ENCODE data around the gene KXD1.
"Not testable (repeated sequence)": the region's sequence is repeated elsewhere in the genome, so short reads cannot be mapped to it uniquely, and the experiment has no call there.

Gene KXD1

DNA sequence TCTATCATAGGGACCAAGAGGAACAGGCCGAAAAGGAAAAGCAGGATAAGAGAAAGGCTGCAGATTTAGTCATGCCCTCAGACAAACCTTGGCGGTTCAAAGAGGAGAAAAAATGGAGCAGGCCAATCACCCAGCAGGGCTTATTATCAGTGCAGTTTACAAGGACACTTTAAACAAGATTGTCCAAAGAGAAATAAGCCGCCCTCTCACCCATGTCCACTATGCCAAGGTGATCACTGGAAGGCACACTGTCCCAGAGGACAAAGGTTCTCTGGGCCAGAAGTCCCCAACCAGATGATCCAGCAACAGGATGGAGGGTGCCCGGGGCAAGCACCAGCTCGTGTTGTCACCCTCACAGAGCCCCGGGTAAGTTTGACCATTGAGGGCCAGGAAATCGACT, 22.6 kb downstream of the KXD1 start:
- no peak for DNase-seq (ENCODE audit: low read depth in 2 of 2)

DNA sequence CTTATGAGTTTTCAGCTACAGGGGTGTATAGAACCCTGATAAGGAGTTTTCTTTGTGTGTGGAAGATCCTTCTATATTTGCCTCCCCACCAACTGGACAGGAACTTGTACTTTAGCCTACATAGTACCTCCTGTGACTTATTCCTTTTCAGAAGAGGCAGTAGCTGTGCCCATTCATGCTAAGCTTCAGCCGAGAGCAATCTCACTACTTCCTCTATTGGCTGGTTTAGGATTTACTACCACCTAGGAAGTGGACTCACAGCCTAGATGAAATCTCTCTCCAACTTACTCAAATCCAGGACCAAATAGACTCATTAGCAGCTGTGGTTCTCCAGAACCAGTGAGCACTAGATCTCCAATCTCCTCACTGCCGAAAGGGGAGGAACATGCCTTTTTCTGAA, 28.6 kb downstream of the KXD1 start:
- no peak for DNase-seq (ENCODE audit: low read depth in 2 of 2)

DNA sequence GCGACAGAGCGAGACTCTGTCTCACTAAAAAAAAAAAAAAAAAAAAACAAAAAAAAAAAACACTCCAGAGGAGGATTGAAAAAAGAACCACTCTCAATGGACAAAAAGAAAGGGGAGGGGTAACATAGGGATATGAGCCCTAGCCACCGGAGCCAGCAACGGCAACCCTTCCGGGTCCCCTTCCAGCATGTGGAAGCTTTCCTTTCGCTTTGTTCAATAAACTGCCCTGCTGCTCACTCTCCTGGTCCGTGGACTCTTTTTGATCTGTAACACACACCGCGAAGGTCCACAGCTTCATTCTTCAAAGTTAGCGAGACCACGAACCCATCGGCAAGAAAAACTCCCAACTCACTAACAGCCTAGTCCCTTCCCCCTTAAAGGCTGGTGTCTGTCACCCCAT, 29.9 kb downstream of the KXD1 start:
- DNase-seq (ENCODE audit: low read depth in 2 of 2), result no peak

DNA sequence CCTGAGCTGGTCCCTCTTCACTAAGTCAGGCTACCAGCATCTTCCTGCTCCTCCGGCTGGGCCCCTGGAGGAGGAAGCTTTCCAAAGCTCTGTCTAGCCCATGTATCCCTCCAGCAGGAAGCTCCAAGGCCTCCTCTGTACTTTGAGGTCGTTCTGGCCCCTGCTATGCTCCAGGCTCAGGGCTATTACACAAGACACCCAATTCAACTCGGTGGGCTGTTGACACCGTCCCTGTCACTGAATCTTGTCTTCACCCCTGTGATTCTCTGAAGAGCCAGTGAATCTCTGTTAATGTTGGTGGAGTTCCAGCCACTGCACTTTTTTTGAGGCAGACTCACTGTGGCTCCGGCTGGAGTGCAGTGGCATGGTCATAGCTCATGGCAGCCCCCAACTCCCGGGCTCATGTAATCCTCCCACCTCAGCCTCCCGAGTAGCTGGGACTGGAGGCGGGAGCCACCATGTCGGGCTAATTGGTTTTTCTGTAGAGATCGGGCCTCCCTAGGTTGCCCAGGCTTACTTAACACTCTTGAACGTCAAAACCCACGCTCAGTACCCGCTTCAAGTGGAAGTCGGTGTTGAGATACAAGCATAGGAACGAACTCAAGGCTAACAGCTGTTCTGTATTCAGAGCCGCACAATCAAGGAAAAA, 30.4 kb downstream of the KXD1 start:
- DNase-seq (ENCODE audit: low read depth in 2 of 2), result no peak

DNA sequence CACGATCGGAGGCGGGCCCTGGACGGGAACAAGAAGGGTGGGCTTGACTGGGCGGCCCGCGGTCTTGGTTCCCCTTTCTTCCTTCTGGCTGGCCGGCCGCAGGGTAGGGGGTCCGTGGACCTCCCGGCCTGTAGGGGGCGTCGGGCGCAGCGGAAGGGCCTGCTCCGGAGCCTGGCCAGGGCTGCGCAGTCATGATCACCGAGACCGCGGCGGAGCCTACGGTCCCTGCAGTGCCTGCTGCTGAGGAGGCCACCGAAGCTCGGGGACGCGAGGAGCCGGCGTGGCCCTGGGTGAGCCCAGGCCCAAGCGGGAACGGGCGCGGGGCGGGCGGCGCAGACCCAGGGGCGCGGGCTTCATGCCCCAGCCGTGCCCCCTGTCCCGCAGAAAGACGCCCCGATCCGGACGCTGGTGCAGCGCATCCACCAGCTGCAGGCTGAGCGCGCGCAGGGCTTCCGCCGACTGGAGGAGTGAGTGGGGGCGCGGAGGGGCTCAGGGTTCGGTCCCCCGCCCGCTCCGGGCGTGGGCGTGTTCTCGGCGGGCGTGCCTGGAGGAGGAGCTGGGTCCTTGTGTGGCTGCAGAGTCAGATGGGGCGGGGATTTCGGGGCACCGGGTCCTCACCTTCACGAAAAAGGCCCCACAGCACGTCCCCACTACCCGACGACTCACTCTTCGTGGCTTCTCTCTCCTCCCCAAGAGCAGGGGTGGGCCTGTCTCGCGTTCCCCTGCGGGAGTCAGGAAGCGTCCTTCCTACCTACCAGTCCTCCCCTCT, 31.1 kb downstream of the KXD1 start, which contains the start of gene REX1BD:
Gene REX1BD, plus strand, starts transcription at position 188 of the 769 bp plus-strand sequence. Its CDS starts 4 bp downstream, at position 192.
- peak; percentile 88 to 91 for DNase-seq (ENCODE audit: low read depth in 2 of 2)

DNA sequence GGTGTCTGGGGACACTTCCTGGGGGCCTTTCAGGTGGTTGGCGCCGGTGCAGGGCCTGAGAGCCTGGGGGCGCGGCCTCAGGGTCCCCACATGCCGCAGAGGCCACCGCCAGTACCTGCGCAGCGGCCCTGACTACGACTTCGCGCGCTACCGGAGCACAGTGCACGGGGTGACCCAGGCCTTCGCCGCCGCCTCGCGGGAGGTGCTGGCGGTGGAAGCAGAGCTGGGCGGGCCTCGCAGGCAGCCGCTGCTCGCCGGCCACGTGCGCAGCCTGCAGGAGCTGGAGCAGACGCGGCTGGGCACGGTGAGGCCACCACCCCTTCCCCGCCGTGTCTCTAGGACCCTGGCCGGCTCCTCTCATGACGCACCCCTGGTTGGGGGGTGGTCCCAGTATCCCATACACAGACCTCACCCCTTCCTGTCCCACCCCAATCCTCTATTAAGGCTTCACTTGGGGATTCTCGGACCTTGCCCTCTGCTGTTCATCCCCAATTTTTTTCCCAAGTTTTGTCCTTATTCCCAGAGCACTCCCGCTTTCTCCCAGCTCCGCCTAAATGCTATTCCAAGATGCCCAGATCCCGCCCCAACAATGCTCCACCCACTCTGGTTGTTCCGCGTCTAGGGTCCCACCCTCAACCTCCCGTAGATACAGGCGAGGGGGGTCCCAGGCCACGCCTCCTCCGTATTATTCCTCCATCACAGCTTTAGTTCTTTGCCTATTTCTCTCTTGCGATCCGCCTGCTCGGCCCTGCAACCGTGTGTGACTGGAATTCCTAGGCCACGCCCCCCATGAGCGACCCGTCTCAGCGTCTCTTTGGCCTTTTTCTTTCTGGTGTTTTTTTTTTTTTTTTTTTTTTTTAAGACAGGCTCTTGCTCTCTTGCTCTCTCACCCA, 32.0 kb downstream of the KXD1 start:
- DNase-seq (ENCODE audit: low read depth in 2 of 2), result peak; percentile 21 to 59

DNA sequence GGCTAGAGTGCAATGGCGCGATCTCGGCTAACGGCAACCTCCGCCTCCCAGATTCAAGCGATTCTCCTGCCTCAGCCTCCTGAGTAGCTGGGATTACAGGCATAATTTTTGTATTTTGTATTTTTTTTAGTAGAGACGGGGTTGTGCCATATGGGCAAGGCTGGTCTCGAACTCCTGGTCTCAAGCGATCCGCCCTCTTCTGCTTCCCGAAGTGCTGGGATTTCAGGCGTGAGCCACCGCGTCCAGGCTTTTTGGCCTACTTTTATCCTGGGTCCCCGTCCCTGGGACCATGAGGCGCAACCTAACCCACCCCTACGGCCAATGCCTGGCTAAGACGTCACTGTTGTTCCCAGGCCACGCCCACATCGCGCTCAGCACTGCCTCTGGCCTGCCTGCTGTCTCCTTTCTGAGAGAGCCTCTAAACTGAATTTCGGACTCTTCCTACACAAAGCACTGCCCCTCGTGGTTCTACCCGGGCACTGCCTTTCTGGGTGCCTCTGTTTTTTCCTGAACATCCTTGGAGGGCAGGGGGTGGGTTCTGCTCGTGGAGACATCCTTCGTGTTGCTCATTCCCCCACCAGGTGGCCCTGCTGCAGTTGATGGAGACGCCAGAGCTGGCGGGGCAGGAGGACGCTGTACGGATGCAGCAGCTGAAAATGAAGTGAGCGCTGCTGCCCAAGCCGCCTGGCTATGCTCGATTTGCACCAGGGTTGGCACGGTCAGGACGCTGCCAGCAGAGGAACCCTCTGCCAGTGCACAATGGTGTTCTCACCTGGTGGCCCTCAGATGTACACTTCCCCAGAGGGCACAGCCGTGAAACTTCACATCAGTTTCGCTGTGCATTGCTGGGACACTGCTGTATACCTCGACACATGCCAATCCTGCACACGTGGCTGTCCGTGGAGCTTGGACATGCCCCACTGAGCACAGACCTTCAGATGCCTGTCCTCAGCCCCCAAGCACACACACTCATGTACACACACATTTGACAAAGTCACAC, 32.9 kb downstream of the KXD1 start:
- no peak for DNase-seq (ENCODE audit: low read depth in 2 of 2)

DNA sequence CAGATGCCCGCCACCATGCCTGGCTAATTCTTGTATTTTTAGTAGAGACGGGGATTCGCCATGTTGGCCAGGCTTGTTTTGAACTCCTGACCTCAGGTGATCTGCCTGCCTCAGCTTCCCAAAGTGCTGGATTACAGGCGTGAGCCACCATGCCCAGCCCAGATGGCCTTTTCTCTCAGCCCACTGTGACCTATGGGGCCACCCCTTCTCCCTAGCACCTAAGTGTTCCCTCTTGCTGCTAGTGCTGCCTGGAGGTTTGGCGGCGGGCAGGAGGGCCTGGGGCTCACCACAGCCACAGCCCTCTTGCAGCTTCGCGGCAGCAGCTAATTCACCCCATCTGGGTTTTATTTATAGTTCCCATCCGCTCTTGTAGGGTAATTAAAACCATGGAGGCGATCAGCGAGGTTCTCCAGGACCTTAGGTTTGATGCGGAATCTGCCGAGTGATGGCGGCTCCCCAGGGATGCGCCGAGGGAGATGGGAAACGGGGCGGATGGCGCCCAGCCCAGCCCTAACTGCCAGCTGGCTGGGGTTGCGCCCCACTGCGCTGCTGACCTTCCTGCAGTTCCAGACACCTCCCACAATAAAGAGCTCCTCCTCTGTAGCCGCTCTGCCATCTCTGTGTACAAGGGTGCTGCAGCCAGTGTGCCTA, 34.2 kb downstream of the KXD1 start:
- DNase-seq (ENCODE audit: low read depth in 2 of 2), result no peak

DNA sequence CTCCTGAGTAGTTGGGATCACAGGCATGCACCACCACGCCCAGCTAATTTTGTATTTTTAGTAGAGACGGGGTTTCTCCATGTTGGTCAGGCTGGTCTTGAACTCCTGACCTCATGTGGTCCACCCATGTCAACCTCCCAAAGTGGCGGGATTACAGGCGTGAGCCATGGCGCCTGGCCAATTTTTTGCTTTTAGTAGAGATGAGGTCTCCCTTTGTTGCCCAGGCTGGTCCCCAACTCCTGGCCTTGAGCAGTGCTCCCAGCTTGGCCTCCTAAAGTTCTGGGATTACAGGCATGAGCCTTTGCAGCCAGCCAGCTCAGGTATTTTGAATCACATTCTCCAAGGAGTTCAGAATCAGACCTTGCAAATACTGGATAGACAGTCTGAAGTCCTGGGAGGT, 35.1 kb downstream of the KXD1 start:
- DNase-seq (ENCODE audit: low read depth in 2 of 2), result not testable (repeated sequence)

DNA sequence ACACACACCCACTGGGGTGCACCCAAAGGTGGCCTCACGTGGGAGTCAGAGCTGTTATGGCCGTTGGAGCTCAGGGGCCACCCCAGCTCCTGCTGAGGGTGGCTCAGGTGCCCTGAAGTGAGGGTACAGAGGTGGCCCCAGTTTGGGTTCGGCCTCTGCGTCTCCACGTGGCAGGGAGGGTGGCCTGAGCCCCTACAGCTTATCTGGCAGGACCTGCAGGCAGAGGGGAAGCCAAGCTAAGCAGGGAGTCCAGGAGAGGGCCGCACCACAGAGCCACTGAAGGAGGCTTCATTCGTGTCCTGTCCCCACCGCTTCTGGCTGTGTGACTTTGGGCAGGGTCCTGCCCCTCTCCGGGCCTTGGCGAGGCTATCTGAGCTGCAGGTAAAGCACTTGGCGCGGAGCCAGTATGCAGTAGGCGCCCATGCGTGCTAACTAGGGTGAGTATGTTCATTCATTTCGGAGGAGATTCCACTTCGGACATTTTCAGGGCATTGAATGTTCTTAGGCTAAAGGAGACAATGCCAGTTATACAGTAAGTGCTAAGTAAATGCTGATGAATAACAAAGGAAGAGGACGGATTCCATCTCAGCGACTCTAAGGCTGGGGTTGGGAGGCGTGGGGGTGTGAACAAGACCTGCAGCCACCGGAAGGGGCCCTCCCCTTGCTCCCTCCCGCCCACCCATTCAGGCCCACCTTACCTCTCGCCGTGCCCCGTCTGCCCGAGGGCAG, 35.9 kb downstream of the KXD1 start:
- DNase-seq (ENCODE audit: low read depth in 2 of 2), result no peak

DNA sequence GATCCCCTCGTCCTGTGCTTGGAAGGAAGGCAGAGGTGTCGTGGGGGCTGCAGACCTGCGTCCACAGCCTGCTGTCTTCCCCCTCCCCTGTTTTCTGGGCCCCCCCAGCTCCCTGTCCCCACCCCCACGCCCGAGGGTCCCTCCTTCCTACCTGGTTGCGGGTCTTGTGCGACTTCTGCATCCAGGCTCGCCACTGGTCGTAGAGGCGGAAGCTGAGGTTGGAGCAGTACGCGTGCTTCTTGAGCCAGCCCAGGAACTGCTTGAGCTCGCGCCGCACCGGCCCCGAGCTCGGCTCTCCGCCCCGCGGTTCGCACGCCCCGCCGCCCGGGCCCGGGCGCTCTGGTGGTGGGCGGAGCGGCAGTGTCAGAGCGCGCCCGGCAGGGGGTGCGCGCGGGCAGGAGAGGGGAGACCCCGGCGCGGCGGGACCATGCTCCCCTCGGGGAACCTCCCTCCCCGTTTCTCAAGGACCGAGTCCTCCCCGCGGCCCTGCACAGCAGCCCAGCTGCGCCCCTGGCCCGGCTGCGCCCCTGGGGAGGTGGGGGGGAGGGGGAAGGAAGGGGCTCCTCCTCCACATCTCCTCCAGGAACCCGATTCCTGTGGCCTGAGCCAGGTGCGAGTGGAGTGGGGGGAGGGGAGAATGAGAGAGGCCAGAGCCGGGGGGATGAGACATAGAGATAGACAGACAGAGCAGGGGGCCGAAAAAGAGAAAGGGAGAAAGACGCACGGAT, 36.6 kb downstream of the KXD1 start:
- DNase-seq (ENCODE audit: low read depth in 2 of 2), result peak; percentile 39 to 67

DNA sequence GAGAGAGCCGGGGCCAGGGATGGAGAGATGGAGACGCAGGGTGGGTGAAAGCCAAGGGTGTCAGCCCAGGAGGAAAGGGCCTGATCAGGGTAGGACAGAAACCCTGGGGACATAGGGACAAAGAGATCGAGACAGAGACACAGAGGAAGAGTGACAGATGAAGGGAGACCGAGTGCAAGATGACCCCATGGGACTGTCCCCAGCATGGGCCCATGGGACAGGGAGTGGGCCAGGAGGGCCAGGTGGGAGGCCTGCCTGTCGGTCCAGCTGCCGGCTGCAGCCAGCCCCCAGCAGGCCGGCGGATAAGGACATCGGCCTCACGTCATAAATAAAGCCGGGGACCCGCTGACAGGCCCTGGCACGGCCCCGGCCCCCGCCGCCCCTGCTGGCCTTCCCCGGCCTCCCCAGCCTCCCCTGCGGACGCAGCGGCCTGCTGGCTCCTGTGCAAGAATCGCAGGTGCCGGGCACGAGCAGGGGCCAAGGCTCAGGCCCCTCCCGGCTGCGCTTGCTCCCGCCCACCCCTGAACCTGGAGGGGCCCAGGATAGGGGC, 37.2 kb downstream of the KXD1 start:
- DNase-seq (ENCODE audit: low read depth in 2 of 2), result no peak

DNA sequence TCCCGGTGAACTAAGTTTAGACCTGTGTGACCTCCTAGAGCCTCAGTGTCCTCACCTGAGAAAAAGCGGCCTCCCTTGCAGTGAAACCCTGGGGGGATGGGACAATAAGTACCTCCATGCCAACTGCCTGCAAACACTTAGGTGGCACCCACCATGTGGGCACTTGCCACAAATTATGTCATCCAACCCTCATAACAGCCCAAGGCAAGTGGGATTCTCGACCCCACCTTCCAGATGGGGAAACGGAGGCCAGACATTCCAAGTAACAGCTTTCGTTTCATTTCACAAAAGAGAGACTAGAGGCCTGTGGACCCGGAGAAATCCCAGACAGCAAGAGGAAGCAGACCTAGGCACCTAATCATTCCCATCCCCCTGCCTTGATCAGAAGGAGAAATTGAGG, 37.8 kb downstream of the KXD1 start:
- DNase-seq (ENCODE audit: low read depth in 2 of 2), result no peak

DNA sequence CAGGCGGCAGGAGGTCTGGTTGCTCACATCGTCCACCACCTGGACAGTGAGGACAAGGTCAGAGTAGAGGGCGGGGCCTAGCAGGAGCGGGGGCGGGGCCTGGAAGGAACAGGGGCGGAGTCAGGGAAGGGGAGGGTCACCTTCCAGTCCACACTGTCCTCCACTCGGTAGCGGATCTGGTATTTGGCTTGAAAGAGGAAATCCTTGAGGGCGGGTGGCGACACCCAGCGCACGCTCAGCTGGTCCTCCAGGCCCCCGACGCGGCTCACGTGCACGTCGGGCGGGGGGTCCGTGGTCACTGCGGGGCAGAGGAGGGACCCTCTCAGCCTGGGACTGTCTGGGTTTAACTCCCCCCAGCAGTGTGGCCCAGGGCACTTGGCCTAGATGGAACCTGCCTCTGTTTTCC, 39.1 kb downstream of the KXD1 start:
- DNase-seq (ENCODE audit: low read depth in 2 of 2), result no peak

DNA sequence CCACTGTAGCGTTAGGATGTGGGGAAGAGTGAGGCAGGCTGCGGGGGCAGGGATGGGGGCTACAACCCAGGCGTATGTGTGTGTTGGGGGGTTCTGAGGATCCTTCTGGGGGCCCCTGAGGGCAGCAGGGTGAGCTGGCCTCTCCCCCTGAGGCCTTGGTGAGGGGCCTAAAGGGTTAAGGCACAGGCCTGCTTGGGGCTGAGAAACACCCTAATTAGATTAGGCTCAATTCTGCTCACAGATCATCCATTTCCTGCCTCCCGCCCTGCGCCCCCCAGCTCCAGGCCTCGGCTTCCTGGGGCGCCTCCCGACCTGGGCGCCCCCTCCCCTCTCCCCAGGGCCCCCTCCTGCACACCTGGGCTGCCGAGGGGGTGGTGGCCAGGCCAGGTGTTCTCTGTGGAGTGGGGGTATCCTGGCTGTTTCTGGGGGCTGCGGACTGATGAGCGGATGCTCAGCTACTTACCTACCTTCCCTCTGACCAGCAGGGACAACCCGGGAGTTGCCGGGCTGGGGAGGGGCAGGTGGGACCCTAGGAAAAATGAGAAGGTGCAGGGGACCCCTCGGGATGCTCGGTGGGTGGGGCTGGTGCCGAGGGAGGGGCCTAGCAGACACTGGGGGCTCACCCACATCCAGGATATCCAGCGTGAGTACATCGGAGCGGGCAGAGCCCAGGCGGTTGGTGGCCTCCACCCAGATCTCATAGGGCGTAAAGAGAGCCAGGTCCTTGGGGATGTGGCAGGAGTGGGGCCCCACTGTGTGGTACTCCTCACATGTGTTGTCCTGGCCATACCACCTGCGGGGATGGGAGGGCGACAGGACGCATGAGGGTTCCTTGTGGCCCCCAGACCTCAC, 40.4 kb downstream of the KXD1 start:
- no peak for DNase-seq (ENCODE audit: low read depth in 2 of 2)

DNA sequence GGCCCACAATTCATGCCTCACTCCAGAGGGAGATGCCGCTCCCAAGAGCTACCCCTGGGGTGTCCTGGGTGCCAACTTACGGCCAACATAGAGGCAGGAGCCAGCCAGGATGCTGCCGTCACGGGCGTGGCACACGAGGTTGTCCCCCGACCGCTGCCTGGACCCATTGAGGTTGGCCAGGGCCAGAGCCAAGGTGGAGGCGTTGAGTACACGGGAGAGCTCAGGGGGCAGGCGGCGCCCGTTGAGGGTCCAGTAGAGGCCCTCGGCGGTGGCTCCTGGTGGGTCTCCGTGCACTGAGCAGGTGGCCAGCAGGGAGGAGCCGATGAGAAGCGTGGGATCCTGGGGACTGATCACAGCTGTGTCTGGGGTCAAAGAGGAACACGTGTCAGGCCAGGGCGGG, 41.8 kb downstream of the KXD1 start:
- DNase-seq (ENCODE audit: low read depth in 2 of 2), result no peak

DNA sequence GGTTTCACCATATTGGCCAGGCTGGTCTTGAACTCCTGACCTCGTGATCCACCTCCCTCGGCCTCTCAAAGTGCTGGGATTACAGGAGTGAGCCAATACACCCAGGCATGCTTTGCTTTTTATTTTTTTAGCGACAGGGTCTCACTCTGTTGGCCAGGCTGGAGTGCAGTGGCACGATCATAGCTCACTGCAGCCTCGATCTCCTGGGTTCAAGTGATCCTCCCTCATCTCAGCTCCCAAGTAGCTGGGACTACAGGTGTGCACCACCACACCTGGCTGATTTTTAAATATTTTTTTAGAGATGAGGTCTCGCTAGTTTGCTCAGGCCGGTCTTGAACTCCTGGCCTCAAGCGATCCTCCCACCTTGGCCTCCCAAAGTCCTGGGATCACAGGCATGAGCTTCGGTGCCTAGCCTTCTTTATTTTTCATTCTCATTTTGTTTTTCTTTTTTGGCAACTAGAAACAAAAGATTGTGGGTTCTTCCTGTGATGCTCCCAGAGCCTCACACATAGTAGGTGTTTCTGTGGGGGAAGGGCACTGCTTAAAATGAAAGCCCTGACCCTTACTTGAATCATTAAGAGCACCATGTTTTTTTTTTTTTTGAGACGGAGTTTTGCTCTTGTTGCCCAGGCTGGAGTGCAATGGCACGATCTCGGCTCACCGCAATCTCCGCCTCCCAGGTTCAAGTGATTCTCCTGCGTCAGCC, 43.2 kb downstream of the KXD1 start:
- DNase-seq (ENCODE audit: low read depth in 2 of 2), result not testable (repeated sequence)

Data from stimulated activated CD8-positive, alpha-beta memory T cell treated with anti-CD3 and anti-CD28 coated beads, Interleukin-7, amount 100 ng/mL, for 4 hours (primary cell).